HG03432 (cell line): ENCODE measurements around the gene P2RY2.
"Not testable (repeated sequence)": the region's sequence is repeated elsewhere in the genome, so short reads cannot be mapped to it uniquely, and the experiment has no call there.

Source experiments
- ATAC-seq: cut with Tn5 transposase; IDR thresholded peaks from one replicate; pipeline ENCODE4 v1.9.1; 2021; ENCODE audit warnings: mild to moderate bottlenecking, moderate library complexity; ENCODE audit not compliant: unreplicated experiment

P2RY2 gene

GRCh38 chr11:73226297-73227006 lies 8.4 kb downstream of the P2RY2 start:
- ATAC-seq, result no peak

- ATAC-seq, result no peak
These were observed 9.6 kb downstream of the P2RY2 start for GRCh38 chr11:73227571-73228211.

DNA sequence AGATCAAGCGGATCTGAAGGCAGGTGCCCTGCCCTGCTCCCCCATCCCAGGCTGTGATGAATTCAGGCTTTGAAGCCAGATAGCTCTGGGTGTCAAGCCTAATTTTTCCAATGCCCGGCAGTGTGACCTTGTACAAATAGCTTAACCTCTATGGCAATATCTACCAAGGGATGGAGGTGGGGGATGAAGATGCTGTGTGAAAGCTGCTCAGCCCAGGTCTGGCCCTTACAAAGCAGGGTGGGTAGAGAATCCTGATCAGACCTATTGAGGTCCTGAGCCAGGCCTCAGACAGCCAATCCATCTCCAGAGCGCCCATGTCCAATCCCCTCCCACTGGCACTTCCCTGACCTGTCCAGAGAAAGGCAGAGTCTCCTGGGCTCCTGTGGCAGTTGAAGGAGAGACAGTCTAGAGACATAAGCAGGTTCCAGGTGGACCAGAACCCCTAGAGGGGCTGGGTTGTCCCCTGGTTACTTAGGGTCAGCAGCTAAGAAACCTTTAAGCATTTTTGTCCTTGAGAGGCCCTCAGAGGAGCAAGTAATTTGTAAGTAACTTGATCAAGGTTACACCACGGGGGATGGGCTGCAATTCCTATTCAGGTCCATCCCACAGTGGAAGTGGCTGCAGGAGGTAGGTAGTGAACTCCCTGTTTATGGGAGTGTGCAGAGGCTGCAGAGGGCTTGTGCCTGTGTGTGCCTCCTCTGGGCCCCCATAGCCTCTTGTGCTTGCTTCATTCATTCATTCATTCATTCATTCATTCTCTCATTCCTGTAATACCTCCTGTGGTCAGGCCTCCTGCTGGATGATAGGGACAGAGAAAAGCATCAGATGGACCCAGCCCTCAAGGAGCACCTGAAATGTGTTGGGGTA lies 10.4 kb downstream of the P2RY2 start:
- no peak for ATAC-seq

DNA sequence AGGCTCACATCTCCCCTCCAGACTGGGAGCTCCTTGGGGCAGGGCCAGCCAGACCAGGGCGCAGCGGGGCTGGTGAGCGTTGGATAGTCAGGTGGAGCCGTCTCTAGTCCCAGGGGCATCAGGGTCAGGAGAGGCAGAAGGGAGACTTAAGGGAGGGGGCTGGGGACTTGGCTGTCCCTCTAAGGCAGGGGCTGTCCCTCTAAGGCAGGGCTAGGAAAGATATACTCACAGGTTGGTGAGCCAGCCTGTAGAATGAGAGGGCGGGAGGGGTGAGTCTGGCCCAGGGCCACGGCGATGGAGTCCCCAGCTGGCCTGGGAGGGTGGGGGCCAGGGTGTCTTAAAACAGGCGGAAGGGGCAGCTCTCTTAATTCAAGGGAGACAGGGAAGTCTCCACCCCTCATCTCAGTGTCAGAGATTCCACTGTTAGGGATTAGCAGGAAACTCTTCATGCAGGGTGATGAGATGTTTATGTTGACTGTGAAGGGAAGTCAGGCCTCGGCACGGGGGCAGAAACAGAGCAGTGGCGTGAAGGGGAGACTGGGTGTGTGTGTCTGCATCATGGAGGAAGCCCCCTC lies 11.3 kb downstream of the P2RY2 start:
- no peak for ATAC-seq

GRCh38 chr11:73229896-73230875 lies 12.1 kb downstream of the P2RY2 start:
- ATAC-seq, result no peak

DNA sequence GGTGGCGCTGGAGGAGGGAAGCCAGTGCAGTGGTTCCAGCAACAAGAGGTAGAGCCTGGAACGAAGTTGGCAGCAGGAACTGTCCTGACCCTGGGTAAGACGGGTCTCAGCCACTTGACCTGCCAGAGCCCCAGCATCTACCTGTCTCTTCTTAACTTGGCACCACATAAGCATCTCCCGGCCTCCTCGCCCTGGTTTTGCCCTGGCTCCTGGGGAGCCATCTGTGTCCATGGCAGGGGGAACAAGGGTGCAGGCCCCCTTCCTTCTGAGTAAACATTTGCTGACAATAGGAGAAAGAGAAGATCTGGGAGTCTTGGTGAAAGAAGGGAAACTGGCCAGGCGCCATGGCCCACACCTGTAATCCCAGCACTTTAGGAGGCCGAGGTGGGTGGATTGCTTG lies 12.8 kb downstream of the P2RY2 start:
- no peak for ATAC-seq

- ATAC-seq, result not testable (repeated sequence)
These were observed 14.4 kb downstream of the P2RY2 start for GRCh38 chr11:73232487-73232886.

GRCh38 chr11:73233211-73233610 lies 15.1 kb downstream of the P2RY2 start:
- ATAC-seq, result no peak

- no peak for ATAC-seq
These were observed 15.8 kb downstream of the P2RY2 start for GRCh38 chr11:73233692-73234470.

DNA sequence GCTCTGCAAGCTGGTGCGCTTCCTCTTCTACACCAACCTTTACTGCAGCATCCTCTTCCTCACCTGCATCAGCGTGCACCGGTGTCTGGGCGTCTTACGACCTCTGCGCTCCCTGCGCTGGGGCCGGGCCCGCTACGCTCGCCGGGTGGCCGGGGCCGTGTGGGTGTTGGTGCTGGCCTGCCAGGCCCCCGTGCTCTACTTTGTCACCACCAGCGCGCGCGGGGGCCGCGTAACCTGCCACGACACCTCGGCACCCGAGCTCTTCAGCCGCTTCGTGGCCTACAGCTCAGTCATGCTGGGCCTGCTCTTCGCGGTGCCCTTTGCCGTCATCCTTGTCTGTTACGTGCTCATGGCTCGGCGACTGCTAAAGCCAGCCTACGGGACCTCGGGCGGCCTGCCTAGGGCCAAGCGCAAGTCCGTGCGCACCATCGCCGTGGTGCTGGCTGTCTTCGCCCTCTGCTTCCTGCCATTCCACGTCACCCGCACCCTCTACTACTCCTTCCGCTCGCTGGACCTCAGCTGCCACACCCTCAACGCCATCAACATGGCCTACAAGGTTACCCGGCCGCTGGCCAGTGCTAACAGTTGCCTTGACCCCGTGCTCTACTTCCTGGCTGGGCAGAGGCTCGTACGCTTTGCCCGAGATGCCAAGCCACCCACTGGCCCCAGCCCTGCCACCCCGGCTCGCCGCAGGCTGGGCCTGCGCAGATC lies 16.5 kb downstream of the P2RY2 start:
- no peak for ATAC-seq

DNA sequence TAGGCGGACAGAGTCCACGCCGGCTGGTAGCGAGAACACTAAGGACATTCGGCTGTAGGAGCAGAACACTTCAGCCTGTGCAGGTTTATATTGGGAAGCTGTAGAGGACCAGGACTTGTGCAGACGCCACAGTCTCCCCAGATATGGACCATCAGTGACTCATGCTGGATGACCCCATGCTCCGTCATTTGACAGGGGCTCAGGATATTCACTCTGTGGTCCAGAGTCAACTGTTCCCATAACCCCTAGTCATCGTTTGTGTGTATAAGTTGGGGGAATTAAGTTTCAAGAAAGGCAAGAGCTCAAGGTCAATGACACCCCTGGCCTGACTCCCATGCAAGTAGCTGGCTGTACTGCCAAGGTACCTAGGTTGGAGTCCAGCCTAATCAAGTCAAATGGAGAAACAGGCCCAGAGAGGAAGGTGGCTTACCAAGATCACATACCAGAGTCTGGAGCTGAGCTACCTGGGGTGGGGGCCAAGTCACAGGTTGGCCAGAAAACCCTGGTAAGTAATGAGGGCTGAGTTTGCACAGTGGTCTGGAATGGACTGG lies 17.2 kb downstream of the P2RY2 start:
- no peak for ATAC-seq

GRCh38 chr11:73236205-73236765 lies 18.2 kb downstream of the P2RY2 start:
- ATAC-seq, result no peak

- ATAC-seq, result no peak
These were observed 18.8 kb downstream of the P2RY2 start for GRCh38 chr11:73236854-73237253.

GRCh38 chr11:73237471-73238290 lies 19.6 kb downstream of the P2RY2 start:
- no peak for ATAC-seq

DNA sequence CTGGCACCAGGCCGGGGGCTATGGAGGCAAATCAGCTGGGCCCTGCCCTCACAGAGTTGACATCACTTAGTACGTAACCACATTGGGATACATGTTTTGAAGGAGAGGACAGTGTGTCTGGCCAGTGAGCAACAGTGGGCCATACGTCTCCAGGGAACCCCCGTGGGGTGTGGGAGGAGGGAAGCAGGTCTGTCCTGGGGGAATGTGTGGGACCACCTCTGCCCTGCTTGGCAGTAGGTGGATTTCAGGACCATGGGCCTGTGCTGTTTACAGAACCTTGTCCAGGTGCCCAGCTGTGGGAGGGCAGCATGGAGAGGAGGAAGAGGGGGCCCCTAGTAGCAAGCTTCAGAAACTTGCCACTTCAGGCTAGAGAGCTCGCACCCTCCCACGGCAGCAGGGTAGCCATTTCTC lies 21.0 kb downstream of the P2RY2 start:
- no peak for ATAC-seq

DNA sequence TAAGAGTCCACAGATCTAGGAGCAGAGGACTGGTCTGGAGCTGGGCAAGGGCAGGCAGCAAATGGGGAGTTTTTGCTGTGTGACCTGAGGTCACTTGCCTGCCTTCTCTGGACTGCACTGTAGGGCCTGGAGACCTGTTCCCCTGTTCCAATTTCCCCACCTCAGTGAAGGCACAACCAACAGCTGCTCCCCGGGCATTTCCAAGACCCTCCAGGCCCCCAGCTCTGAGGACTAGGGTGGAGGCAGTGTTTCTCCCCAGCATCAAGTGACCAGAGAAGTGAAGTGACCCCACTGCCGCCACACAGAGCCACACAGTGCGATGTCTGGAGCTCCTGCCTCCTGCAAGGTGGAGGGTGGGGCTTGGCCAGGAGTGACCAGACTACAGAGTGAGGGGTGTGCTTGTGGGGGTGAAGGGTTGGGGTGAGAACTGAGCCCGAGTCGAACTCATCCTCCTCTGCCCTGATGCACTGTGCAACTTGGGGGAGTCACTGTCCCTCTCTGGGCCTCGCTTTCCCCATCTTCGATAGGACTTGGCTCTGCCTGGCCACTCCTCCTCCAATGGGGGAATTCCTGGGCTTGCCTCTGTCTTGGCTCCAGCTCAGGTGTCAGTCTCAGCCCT lies 21.6 kb downstream of the P2RY2 start:
- ATAC-seq, result no peak
